GM21390 (cell line): Measurements from ENCODE around the gene ATAD3A.

Experiments
- ATAC-seq: cut with Tn5 transposase; IDR thresholded peaks from one replicate; pipeline ENCODE4 v1.9.1; 2021; ENCODE audit not compliant: unreplicated experiment

Gene ATAD3A

GRCh38 chr1:1574721-1575537 lies 63.0 kb downstream of the ATAD3A start, which contains the start of gene SSU72:
Gene SSU72, minus strand, starts transcription at chr1:1574863. Its CDS starts 306 bp downstream, at chr1:1574557.
- peak; percentile 85 for ATAC-seq

GRCh38 chr1:1577367-1578011 lies 65.5 kb downstream of the ATAD3A start:
- no peak for ATAC-seq

- ATAC-seq = no peak
Measured at GRCh38 chr1:1578371-1578940, 66.5 kb downstream of the ATAD3A start.

DNA sequence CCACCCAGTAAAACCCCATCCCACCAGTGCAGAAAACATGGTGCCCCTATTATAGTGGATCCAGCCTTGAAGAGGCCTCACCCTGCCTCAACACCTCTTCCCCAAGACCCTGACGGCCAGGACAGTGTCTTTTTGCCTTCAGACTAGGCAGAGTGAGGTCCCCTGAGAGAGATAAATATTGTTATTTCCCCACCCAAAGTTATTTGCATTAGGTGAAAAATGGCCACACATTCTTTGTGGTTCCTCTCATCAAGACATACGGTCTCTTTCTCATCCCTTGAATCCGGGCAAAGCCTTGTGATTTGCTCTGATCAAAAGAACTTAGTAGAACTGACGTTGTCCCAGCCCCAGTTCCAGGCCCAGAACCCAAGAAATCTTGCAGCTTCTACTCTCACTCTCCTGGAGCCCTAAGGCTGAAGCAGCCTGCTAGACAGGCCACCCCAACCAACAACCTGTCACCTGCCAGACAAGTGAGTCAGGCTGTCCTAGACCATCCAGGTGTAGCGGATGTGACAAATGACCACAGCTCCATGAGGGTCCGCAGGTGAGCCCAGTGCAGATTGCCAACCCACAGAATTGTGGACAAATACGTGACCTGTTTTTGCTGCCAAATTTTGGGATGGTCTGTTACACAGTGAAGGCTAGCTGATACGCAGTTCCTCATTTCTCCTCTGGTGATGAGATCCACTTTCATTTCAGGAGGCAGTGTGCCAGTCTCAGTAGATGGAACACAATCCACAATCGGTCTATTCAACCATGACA lies 70.8 kb downstream of the ATAD3A start:
- ATAC-seq = no peak

- ATAC-seq = no peak
Measured at GRCh38 chr1:1583347-1584010, 71.5 kb downstream of the ATAD3A start.
